GM12878 (cell line): ENCODE results near the gene ARRDC1. TPM values are rescaled to one million over a fixed set of nuclear protein-coding genes. Genes with fewer than 3 reads are reported as not detected.

ENCODE experiments used
- ASH2L ChIP-seq: fragments of 300-600, 200-600 bp; sonication (generic); IDR thresholded peaks from 2 replicates; pipeline ENCODE4 v1.6.1; 2017; ENCODE audit warnings: low read depth, mild to moderate bottlenecking, borderline replicate concordance
- CHD1 ChIP-seq: IDR thresholded peaks from 2 replicates; pipeline ENCODE4 v1.6.1; 2012; ENCODE audit warnings: low read depth, low read length, improper control_type of control experiment
- CUX1 ChIP-seq: IDR thresholded peaks from 2 replicates; pipeline ENCODE4 v1.6.1; 2012; ENCODE audit warnings: improper control_type of control experiment, low read depth, low read length; ENCODE audit not compliant: insufficient replicate concordance
- FOXK2 ChIP-seq: fragments of 450-650 bp; IDR thresholded peaks from 2 replicates; pipeline ENCODE4 v1.6.1; 2017; ENCODE audit warnings: mild to moderate bottlenecking, moderate library complexity
- HDAC6 ChIP-seq: fragments of 200-600 bp; sonication (generic); IDR thresholded peaks from one replicate; pipeline ENCODE4 v1.8.0; 2017; ENCODE audit warnings: antibody characterized with exemption; ENCODE audit not compliant: unreplicated experiment
- IKZF2 ChIP-seq, 2 experiments: fragments of 450-650 bp; IDR thresholded peaks; 2 replicates each; pipeline ENCODE4 v1.6.1; 2017; ENCODE audit warnings: mild to moderate bottlenecking in 2 of 2, moderate library complexity in 2 of 2
- NR2C1 ChIP-seq: fragments of 450-650 bp; IDR thresholded peaks from 2 replicates; pipeline ENCODE4 v1.6.1; 2017; ENCODE audit warnings: antibody characterized with exemption, mild to moderate bottlenecking, moderate library complexity
- RAD51 ChIP-seq: fragments of 450-650 bp; IDR thresholded peaks from 2 replicates; pipeline ENCODE4 v1.6.1; 2016; ENCODE audit warnings: moderate library complexity, mild to moderate bottlenecking, inconsistent platforms
- TCF12 ChIP-seq: IDR thresholded peaks from 2 replicates; pipeline ENCODE4 v1.6.1; 2011; ENCODE audit warnings: low read depth, mild to moderate bottlenecking, low read length
- USF2 ChIP-seq: IDR thresholded peaks from 2 replicates; pipeline ENCODE4 v1.6.1; 2011; ENCODE audit warnings: low read depth, low read length, improper control_type of control experiment, borderline replicate concordance
- ZBED1 ChIP-seq: IDR thresholded peaks from 2 replicates; pipeline ENCODE4 v1.6.1; 2016; ENCODE audit warnings: borderline replicate concordance
- ZBTB33 ChIP-seq: fragments of 450-650 bp; IDR thresholded peaks from 2 replicates; pipeline ENCODE4 v1.6.1; 2017; ENCODE audit warnings: mild to moderate bottlenecking
- ZNF592 ChIP-seq: fragments of 450-650 bp; IDR thresholded peaks from 2 replicates; pipeline ENCODE4 v1.6.1; 2017; ENCODE audit warnings: mild to moderate bottlenecking, moderate library complexity
- ZZZ3 ChIP-seq: IDR thresholded peaks from 2 replicates; pipeline ENCODE4 v1.6.1; 2011; ENCODE audit warnings: low read depth; ENCODE audit not compliant: control insufficient read depth, insufficient read length
- polyA plus RNA-seq, 11 experiments: library from polyadenylated mRNA; depleted of rRNA in 4 of 11; unstranded in 6 of 11; stranded (reverse) in 5 of 11; fragments of >200 nt; fragmentation: Nextera tagmentation in 4 of 11; fragmentation: Illumina TruSeq in 1 of 11; extraction: Ambion mirVana in 4 of 11; extraction: Trizol in 1 of 11; gene quantifications; 1 replicate in 1 of 11; 2 replicates in 10 of 11; pipeline versions ENCODE4 v1.2.1 to v1.2.3, GENCODE V29; 2011 to 2016; ENCODE audit warnings: inconsistent platforms in 2 of 11, missing spikeins in 2 of 11, low read depth in 1 of 11
- total RNA-seq, 4 experiments: library from RNA; depleted of rRNA in 3 of 4; stranded (reverse); fragments of >200 nt in 3 of 4; fragmentation: Illumina TruSeq in 1 of 4; extraction: Trizol in 1 of 4; gene quantifications; 2 replicates each; pipeline versions ENCODE4 v1.2.1 to v1.2.3, GENCODE V29; 2013 to 2021

The ARRDC1 gene
- total and polyA plus RNA-seq, 10 of the 15 experiments (the other 5 are each of a cell fraction or from before 2014, with no cell fraction given), result 0.23 to 34.4 (median 20.9) TPM

GRCh38 chr9:137578518-137579258, 26.8 kb upstream of the ARRDC1 start, which contains the start of gene DPH7 (continued):
- TF ChIP-seq CUX1, result no peak
- TF ChIP-seq CHD1, result no peak
- peak; percentile 100 for TF ChIP-seq NR2C1
- TF ChIP-seq USF2, result no peak
- no peak for TF ChIP-seq HDAC6
- no peak for TF ChIP-seq ZZZ3
- peak; percentile 80; the same call in 1 of the 2 replicates for TF ChIP-seq ASH2L
- no peak; the same call in 1 of the 2 replicates for TF ChIP-seq ZNF592
- TF ChIP-seq ZBTB33, result peak; percentile 55; the same call in 1 of the 2 replicates
- no peak for TF ChIP-seq IKZF2 (IDR thresholded peaks at IDR 0.05)
- TF ChIP-seq ZBED1, result 0 out of 2 replicates have a peak, but pooled peaks have one; percentile 26
- peak; percentile 11; the same call in 1 of the 2 replicates for TF ChIP-seq FOXK2
- TF ChIP-seq RAD51, result no peak
- 0 out of 2 replicates have a peak, but pooled peaks have one; percentile 10 for TF ChIP-seq TCF12
